22Rv1 (cell line): ENCODE results near the gene FAAP100.

Source experiments
- ZFX ChIP-seq: fragments of 450-650 bp; IDR thresholded peaks from 2 replicates; pipeline ENCODE4 v1.6.1; 2017; ENCODE audit warnings: antibody characterized with exemption, borderline replicate concordance
- TF ChIP-seq, protein P1 (sequence below): fragments of 450-650 bp; IDR thresholded peaks from 2 replicates; pipeline ENCODE4 v1.5.1; 2017; ENCODE audit warnings: mild to moderate bottlenecking

DNA sequence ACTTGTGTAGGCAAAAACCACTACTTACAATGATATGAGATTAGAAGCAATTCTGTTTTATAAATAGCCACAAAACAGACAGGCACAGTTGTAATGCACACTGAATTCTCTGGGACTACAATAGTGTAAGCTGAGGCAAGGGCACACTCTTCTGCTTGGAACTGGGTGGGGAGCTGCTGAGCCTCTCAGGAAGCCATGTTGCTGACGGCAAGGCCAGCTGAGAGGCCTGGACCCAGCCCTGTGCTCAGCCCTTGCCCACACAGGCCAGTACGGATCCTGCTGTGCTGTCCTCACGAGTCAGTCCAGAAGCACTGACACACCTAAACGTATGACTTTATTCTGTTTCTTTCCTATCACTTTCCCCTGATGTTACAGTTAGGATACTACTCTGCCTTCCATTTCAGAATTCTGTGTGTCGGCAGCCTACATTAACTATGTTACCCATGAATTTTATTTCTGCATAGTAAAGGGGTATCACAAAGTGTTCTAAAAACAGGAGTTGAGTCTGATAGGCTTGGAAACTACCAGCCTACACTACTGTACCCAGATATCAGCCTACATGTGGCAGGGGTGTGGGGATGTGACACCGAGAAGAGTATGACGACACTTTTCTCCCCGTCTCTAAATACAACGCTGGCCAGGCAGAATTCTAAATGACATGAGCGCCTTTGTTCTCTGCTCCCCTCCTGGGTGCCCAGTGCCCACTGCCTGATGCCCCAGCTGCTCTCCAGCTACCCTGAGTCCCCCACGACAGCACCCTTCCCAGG lies 41.1 kb upstream of the FAAP100 start:
- TF ChIP-seq, protein P1, sequence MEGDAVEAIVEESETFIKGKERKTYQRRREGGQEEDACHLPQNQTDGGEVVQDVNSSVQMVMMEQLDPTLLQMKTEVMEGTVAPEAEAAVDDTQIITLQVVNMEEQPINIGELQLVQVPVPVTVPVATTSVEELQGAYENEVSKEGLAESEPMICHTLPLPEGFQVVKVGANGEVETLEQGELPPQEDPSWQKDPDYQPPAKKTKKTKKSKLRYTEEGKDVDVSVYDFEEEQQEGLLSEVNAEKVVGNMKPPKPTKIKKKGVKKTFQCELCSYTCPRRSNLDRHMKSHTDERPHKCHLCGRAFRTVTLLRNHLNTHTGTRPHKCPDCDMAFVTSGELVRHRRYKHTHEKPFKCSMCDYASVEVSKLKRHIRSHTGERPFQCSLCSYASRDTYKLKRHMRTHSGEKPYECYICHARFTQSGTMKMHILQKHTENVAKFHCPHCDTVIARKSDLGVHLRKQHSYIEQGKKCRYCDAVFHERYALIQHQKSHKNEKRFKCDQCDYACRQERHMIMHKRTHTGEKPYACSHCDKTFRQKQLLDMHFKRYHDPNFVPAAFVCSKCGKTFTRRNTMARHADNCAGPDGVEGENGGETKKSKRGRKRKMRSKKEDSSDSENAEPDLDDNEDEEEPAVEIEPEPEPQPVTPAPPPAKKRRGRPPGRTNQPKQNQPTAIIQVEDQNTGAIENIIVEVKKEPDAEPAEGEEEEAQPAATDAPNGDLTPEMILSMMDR, result no peak
- no peak for TF ChIP-seq ZFX
